HG02973 (cell line): ENCODE results near the gene SPON2.

ENCODE experiments used
- ATAC-seq: cut with Tn5 transposase; IDR thresholded peaks from one replicate; pipeline ENCODE4 v1.9.1; 2021; ENCODE audit warnings: moderate library complexity; ENCODE audit not compliant: unreplicated experiment

Gene SPON2

GRCh38 chr4:1208970-1209704, 36.8 kb upstream of the SPON2 start:
- no peak for ATAC-seq

DNA sequence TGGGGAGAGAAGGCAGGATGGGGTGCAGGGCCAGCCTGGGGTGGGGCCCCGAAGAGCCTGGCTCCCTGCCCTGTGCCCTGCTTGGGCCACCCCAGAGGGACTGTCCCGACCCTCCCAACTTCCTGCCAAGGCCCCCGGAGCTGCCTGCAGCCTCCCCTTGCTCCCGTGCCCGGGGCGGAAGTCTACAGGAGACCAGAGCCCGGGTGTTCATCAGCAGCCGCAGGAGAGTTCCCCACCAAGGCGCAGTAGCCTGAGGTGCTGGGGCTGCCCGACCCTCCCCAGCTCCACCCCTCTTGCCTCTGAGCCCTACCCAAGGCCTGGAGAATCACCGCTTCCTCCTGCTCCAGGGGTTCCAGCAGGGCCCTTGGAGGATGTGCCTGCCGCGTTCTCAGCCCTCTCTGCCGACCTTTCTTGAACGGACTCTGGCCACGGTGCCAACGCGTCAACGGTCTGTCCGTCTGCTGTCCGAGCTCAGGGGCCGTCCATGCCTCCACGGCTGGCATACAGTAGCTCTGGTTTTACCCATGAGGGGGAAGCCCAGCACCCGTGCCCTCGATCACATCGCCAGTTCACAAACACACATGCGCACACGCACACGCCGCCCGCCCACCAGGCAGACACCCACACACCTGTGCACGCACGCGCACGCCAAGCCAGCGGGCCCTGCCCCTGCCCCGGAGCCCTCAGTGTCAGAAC, 36.0 kb upstream of the SPON2 start:
- no peak for ATAC-seq

DNA sequence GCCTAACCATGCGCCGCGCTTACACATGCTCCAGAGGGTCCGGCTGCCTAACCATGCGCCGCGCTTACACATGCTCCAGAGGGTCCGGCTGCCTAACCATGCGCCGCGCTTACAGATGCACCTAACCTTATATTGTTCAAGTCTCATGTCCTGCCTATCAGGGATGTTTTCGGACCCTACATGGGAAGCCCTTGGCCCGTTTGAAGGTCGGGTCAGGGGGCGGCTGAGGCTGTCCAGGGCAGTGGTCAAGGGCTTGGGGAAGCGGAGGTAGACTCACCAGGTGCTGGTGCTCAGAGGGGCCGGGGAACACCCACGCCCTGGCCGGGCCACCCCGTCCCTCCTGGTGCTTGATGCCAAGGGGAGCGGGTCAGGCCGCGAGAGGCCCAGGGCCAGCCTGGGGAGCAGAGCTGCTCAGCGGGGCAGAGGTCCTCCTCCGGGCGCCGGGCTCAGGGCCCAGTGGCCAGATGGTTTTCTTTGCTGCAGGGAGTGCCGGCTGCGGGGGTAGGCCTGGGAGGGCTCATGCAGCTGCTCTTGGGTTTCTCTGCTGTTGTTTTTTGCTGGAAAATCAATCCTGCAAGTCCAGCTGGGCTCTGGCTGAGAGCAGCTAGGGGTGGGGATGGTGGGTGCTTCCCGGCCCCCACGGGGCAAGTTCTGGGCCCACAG, 35.4 kb upstream of the SPON2 start:
- ATAC-seq = no peak

- ATAC-seq = no peak
These were observed 34.7 kb upstream of the SPON2 start for GRCh38 chr4:1207157-1207470.

GRCh38 chr4:1206299-1207156, 34.1 kb upstream of the SPON2 start:
- ATAC-seq = no peak

DNA sequence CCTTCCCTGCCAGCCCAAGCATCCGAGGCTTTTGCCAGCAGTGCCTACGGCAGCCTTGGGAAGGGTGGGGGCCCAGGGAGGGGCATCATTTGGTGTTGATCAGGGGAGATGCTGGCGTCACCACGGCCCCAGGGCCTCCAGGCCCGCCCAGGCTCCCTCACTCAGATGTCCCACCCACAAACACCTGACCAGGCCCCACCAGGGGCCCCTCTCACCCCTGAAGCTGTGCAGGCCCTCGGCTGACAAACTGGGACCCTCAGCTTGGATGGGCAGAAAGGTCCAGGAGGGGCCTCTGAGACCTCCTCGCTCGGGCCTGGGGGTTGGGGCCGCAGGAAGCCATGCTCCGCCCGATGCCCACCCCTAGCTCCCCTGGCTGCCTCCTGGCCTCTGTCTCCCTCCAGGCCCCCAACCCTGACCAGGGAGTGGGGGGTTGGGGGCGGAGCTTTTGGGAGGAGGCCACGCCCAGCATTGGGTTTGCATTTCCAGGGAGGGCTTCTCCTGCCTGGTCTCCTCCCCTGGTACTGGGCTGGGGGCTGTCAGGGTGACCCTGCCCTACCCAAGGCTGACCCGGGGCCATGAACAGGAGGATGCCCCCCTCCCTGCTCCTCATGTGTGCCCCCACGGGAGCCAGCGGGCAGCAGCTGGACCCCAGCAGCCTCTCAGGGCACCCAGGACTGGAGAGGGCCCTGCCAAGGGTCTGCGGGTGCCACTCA, 33.4 kb upstream of the SPON2 start:
- no peak for ATAC-seq

- ATAC-seq = no peak
These were observed 32.6 kb upstream of the SPON2 start for GRCh38 chr4:1204828-1205585.

- no peak for ATAC-seq
These were observed 32.0 kb upstream of the SPON2 start for GRCh38 chr4:1204286-1204827.

GRCh38 chr4:1203026-1203616, 30.7 kb upstream of the SPON2 start:
- ATAC-seq = no peak

- ATAC-seq = no peak
These were observed 30.2 kb upstream of the SPON2 start for GRCh38 chr4:1202526-1203011.

GRCh38 chr4:1201851-1202525, 29.6 kb upstream of the SPON2 start:
- ATAC-seq = no peak

- no peak for ATAC-seq
These were observed 28.1 kb upstream of the SPON2 start for GRCh38 chr4:1200425-1201035.

- ATAC-seq = no peak
These were observed 27.4 kb upstream of the SPON2 start for GRCh38 chr4:1199556-1200331.

- no peak for ATAC-seq
These were observed 25.9 kb upstream of the SPON2 start for GRCh38 chr4:1198098-1198844.

DNA sequence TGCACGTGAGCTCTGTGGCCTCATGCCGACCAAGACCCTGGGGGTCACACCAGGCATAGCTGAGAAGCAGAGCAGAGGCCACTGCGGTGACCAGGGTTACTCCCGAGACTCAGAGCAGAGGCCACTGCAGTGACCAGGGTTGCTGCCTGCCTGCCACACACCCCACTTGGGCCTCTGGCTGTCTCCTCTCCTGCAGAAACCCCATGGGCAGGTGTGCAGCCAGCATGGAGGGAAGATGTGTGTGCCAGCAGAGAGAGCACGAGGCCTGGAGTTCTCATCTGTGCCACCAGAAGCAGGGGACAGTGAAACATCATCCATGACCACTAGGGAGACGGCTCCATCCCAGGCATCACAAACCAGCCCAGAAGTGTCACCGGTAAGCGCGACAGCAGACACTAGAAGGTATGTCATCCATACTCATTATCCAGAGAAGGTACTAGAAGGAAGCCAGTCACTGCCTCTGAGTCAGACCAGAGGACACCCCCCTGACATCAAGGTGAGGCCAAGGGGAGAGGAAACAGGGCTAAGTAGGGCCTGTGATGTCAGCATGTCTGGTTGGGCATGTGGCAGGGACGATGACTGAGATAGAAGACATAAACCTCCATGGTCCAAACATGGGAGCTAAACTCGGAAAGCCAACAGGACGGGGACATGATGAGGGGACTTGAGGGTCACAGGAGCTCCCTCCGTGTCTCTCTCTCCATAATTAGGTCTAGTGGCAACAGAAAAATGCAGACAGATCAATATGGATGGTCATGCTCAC, 24.2 kb upstream of the SPON2 start:
- ATAC-seq = no peak

DNA sequence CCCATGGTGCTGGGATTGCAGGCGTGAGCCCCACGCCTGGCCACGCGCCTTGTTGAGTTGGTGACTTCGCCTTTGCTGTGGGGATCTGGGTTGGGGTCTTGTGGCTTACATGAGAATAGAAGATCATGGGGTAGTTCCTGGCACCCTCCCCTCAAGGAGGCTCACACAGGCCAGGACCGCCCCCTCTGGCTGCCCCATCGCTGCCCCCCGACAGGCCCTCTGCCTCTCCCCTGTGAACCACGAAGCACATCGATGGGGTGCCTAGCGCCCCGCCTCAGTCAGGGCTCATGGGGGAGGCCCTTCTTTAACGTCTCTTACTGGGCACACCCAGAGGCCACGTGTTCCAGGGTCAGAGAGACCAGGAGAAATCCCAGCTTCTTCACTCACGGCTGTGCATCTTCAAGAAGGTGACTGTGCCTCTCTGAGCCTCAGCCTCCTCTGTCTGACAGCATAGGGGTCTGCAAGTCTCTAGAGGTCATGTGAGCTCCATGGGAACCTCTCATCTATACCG, 23.6 kb upstream of the SPON2 start:
- no peak for ATAC-seq
